ENCODE measurements around the gene ID3.

The ID3 gene

DNA sequence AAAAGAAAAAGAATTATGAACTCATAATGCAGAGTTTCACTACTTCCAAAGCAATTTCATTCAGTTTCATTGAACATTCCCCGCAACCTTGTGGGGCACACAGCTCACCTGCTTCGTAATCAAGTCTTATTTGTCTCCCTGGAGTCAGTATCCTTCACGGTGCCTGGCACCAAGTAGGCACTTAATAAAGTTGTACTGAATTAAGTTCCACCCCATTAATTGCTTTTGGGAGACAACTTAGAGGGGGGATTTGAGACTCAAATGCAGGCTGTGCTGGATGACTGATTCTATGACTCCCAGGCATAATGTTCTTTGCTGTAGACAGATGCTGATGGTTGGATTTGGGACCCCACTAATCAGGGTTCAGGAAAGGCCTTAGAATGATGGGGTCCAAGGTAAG, 6.5 kb upstream of the ID3 start:
- DNase-seq (ENCODE audit: low spot score) = no peak

DNA sequence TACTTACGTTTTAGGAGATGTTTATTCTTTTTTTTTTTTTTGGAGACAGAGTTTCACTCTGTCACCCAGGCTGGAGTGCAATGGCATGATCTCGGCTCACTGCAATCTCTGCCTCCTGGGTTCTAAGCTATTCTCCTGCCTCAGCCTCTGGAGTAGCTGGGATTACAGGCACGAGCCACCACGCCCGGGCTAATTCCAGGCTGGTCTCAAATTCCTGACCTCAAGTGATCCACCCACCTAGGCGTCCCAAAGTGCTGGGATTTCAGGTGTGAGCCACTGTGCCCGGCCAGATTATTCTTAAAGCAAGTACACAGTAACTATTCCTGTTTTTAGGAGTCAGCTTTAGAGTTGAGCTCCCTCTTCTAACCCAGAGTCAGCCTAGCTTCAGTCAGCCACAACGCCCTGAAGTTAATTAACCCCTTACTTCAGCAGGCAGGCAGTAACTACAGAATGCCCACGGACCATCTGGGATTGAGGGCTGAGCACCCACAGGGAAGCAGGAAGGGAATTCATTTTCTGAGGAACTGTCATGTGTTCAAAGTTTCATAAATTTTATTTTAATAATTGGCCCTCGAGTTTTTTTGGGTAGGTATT, 5.3 kb upstream of the ID3 start:
- no peak for DNase-seq (ENCODE audit: low spot score)

DNA sequence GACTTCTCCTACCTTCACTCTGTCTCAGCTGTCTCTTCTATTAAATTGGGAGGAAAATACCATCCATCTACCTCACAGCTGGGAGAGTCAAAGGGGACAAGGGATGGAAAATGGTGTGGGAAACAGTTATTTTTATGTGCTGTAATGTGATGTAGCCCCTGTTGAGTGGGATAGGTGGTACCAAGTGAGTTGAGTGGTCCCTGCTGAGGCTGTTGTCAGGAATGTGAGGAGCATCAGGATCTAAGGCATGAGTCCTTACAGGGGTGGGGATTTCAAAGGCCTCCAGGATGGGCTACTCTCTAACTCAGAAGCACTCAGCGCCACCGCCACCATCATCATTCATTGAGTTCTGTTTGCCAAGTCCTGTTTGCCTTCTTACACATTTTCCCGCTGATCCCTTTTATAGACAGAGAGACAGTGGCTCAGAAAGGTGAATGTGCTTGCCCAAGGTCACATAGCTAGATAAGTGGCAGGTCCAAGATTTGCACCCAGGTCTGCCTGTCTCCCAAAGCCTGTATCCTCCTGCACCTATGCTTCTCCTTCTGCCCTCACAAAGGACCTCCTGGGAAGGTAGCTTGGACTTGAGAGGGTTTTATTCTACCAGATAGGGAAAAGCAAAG, 4.6 kb upstream of the ID3 start:
- DNase-seq (ENCODE audit: low spot score) = no peak

DNA sequence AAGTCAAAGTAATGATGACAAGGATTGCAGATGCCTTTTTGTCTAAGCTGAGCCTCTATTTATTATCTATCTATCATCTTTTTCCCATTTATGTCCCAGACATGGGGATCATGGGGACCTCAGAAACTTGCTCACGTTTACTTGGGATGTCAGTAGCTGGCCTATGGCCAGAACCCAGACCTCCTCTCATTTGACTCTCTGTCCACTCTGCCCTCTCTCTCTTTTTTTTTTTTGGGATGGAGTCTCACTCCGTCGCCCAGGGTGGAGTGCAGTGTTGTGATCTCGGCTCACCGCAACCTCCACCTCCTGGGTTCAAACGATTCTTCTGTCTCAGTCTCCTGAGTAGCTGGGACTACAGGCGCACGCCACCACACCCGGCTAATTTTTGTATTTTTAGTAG, 3.7 kb upstream of the ID3 start:
- DNase-seq (ENCODE audit: low spot score) = no peak

DNA sequence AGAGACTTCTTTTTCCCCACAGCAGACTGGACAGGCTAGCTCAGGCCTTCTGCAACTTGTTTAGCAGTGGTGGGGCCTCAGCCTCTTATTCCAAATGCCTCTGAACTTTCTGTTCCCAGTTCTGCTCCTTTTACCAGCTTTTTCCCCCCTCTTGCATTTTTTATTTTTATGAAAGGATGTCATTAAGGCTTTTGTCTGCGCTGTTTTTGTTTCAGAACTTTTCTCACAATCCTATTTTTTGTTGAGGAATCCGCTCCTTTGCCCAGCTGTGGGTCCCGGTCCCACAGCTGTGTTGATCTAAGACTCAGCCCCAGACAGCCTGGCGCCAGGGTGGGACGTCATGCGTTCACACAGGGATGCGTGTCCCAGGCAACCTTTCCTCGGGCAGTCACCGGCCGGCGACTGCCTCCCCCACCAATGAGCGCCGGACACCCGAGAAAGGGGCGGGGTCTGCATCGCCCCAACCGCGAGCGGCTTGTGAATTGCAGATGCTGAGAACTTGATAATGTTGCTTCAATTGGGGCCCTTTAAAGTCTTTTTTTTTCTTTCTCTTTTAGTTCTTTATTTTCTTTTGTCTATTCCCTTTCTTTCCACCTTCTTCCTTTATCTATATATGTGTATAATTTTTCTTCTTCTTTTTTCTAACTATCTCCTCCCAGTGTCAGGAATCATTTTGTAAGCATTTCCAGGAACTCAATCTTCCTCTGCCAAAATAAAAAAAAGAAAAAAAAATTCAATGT, 3.0 kb upstream of the ID3 start:
- DNase-seq (ENCODE audit: low spot score) = peak; percentile 89

DNA sequence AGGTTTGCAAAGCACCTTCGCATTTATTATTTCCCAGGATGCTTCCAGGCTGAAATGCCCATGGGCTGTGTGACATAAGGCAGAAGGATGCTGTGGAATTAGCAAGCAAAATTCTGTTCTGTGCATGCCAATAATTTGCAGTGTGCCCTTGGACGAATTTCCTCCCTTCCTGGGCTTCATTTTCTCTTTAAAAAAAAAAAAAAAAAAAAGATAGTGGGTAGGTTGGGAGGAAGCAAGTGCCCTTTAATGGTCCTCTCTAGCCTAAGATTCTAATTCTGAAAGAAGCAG, 2.5 kb upstream of the ID3 start:
- DNase-seq (ENCODE audit: low spot score) = no peak

DNA sequence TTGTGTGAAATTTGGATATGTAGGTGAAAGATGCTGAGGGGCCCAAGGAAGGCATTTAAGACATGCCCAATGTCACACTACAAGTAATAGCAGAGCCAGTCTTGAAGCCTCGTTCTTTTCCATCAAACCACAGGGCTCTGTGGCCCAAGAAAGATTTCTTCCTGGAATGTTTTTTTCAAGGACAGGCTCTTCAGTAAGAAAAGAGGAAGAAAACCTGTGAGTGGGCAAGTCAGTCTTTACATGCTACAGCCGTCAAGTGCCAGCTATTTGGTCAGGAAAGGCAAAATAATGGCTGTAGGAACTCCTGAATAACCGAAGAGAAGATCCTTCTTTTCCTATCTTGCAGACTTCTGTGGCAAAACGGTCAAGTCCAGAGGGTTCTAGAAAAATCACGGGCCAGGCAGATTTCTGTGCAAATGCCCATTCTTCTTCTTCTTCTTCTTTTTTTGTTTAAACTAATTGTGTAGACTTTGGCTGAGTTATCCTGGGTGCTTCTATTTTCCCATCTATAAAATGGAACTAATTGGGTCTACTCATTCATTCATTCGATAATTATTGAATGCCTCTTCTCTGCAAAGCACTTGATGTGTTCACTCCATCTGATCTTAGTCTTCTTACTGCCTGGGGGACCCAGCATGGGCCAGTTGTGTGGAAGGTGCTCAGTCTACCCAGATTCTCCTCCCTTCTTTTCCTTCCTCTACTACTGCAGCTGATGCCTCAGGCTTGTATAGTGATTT, 1.9 kb upstream of the ID3 start:
- no peak for DNase-seq (ENCODE audit: low spot score)

DNA sequence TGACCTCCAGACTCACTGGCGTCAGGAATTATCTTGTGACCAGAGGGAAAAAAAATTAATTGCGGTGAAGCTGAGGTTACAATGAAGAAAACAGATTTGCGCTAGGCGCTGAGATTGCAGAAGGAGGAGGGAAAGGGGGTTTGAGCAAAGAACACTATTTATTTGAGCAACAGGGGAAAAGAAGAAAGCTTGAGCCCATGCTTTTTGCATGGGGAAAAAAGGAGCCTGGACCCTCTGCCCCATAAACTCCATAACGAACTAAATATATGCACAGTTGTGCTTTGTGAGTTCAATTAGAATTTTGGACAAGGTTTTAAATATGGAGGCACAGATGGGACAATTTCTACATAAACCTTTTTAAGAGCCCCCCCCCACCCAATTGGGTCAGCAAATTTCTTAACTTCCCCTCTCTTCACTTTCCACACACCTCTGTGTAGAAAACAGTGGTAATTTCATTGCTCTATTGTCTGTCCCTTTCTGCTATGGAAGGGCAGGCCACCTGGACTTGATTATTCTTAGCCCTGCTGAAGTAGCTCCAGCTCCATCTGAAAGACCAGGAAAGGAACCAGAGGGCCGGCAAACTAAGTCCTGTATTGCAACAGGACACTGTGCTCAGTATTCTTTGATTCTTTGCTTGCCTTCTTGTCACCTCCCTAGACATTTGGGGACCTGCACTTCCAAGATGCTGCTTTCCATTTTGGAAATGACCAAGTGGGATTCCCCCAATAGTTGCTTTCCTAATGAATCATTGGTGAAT, 862 bp upstream of the ID3 start:
- no peak for DNase-seq (ENCODE audit: low spot score)

DNA sequence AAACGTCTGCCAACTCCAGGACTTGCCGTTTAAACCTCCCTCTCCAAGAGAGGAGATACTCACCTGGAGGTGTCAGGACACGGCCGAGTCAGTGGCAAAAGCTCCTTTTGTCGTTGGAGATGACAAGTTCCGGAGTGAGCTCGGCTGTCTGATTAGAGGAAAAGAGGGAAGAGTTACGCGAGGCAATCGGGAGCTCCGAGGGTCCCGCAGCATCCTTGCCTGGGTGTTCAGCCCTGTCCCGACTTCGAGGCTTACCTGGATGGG, 497 bp downstream of the ID3 start:
- no peak for DNase-seq (ENCODE audit: low spot score)

DNA sequence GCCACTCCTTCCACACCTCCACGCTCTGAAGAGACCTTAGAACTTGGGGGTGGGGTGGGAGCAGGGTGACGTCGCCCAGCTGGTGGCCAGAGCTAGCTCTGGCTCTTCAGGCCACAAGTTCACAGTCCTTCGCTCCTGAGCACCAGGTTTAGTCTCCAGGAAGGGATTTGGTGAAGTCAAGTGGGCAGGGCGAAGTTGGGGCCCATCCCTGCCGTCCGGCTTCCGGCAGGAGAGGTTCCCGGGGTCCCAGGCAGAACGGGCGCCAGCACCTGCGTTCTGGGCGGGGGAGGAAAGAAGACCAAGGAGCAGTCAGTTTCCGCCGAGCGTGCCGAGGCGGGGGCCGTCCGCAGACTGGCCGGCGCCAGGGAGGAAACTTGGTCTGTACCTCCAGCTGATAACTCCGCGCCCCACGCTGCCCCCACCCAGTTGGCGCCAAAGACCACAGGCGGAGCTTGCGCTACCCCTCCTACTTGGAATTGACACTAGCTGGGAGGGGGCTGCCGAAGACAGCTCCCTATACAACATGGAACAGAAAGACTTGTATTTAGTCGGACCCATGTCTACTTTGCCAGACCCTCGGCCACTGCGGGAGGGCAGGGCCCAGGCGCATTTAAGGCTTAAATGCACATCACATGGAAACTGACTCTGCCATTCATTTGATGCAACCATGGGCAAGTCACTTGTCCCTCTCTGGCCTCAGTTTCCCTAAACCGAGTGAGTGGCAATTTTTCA, 995 bp downstream of the ID3 start:
- DNase-seq (ENCODE audit: low spot score) = no peak

DNA sequence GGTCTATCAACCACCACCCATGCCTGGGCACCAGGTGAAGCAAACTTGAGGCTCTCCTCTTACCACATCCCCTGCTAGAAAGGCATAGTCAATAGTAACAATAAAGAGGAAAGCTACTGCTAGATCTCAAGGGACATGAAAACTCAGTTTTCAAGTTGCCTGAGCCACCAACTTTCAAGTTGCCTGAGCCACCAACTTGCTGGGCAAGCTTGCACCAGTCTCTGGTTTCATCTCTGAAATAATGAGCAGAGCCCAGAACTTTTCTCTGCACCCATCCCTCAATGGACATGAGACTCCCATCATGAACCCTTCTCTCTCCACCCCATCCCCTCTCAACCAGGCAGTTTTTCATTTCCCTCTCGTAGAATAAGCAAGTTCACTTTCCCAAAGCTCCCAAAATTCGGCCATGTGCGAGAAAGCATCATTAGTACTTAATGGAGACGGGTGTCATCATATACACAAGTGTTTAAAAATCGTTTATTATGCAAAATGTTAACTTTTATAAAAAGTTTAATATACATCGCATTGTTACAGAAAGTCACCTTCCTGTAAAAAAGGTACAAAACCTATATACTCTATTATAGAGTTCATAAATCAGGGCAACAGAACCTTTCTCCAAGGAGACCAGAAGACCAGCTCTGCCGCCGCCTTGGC, 1.7 kb downstream of the ID3 start:
- no peak for DNase-seq (ENCODE audit: low spot score)

DNA sequence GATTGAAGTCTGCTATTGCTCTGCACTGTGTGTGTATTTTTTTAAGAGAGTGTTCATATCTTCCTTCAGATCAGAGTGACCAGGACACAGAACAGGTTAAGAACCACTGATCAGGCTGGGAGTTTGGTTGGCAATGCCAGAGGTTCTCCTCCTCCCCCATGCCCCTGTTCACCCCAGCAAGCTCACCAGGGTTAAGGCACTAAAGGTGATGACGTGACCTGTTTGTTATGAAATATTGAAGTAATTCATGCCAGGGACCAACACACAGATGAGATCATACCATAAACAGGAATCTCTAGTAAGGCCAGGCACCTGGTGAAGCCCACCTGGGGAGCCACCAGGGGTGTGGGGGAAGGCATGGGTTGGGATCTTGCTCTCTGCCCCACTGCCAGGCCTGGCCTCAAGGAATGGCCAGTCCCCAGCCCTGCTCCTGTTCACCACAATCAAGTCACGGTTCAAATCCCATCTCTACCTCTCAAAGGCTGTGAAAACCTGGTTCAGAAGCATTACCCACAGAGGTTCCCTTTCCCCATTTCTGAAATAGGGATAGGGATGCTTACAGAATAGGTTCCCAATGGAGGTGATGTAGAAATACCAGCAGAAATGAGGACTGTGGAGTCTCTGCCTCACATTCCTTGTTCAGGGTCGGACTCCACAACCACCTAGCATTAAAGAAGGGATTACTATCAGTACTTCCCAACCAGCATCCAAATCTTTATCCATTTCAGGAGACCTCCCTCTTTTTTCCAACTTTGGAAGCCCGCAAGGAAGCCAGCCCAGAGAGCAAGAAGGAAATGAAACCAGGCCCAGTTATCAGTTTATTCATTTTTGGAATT, 2.4 kb downstream of the ID3 start:
- no peak for DNase-seq (ENCODE audit: low spot score)

DNA sequence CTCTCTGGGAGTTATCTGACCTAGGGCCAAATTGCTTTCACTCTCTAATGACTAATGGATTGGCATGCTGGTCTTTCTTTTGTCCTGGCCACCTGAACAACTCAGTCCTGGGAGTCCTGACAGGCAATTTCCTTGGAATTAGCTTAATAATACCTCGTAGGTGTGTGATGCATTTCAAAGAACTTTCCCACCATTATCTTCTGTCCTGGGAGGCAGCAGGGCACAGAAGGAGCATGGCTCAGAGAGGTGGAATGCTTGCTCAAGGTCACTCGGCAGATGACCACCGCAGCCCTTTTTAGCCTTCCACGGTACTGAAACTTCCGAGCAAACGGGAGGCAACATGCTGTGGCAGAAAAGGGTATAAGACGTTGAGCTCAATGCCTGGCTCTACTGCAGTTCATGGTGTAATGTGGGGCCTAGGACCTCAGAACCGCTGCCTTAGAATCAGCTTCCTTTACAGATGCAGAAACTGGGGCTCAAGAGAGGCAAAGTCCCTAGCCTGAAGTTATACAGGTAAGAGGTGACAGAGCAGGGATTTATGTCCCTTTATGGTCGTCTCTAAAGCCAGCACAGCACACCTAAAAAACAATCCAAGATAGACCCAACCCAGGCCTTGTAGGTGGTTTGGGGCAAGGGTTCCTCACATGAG, 3.2 kb downstream of the ID3 start:
- no peak for DNase-seq (ENCODE audit: low spot score)

DNA sequence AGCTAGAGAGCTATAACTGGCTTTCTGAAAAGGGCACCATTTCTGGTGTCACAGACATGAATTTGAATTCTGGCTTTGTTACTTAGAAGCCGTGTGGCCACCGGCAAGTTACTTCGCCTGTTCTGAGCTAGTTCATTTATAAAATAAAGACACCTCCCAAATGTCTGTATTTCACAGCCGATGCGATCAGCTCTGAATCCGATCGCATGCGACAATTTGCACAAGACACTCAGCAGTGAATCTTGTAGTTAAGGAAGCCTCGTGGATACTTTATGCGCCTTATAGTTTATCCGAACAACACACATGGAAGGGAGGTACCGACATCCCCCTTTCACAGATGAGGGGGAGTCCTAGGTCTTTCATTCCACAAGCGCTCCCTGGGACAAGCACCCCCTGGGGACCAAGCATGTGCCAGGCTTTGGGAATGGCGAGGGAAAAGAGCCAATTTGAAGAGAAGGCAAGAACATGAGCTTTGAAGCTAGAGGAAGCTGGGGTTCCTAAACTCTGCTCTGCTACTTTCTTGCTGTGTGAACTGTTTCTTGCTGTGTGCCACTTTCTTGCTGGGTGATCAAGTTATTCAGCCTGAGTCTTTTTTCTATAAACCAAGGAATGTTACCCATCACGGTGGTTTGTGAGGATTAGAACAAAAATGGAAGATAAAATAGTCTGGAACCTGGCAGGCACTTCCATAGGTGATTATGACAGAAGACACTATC, 3.9 kb downstream of the ID3 start:
- no peak for DNase-seq (ENCODE audit: low spot score)

DNA sequence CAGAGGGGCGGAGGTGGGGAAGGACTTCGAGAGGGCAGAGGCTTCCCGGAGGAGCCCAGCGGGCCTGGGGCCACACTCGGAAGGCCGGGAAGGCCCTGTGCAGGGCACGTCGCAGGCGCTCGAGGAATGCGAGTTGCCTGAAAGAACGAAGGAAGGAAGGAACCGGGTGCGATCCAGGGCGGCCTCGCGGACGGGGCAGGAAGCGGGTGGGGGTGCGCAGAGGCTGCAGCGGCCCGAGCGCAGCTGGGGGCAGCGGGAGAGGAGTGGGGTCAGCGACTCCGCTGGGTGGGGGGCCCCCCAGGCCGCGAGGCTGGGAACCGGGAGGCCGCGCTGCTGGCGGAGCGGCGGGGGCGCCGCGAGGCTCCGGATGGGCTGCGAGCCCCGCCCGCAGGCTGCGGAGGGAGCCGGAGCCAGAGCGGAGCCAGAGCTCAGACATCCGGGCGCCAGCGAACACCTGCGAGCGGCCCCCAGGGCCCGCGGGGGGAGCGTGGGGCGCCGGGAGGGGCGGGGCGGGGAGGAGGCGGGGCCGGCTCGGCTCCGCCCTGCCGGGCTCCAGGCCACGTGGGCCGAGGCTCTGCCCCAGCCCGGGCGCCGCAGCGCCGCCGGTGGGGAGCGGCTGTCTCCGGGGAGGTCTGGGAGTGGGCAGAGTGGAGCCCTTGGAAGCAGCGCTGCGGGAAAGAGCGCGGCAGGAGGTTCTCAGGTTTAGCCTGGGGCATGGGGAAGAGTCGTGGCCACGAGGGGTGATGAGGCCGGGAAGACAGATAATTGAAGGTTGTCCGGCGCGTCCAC, 4.6 kb downstream of the ID3 start:
- peak; percentile 70 for DNase-seq (ENCODE audit: low spot score)

DNA sequence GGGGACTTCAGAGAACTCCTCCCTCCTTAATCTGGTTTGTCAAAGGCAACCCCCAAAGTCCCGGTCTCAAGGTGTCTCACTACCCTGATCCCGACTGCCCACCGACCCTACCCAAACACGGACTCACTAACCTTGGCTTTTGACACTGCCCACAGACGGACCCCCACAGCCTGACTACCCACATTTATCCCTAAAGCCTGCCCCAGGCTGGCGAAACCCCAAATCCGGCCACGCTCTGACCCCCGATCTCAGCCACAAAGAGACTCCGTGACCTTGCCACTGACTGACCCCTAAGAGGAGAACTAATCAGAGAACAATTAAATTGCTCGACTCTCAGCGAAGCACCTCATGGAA, 5.2 kb downstream of the ID3 start:
- DNase-seq (ENCODE audit: low spot score) = no peak

DNA sequence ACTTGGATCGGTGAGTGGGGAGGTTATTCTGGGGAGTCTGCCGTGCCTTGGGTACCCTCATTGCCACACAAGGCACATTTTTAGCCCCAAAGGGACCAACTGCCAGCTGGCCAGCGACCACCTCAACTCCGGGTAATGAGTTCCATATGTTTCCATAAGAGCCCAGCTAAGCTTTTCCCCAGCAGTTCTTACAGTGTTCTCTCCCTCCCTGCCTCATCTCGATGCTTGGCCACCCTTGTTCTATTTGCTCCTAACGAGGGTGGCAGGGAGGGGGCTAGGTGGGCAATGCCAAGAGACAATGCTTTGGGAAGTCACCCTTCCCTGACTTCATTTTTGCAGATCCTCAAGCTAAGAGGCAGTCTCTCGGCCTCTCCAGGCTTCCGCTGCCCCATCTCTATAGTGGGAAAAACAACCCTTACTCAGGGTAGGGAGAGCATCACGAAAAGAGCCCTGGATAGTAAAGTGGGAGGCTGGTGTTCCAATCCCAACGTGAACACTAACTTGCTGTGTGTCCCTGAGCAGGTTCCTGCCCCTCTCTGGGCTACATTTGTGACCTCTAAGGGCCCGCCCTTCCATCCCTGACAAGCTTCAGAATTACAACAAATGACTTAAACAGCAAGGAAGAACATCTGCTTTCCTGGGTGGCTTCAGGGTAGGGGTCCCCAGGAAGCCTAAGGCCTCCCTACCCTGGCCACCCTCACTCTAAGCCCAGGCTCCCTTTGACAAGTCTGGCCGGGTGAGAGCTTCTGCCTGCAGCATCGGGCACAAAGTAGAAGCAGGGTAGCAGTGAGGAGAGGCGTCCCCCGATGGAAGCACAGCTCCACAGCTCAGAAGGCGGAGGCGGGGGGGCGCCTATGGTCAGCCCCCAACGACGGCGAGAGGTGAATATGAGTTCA, 5.8 kb downstream of the ID3 start:
- DNase-seq (ENCODE audit: low spot score) = no peak

DNA sequence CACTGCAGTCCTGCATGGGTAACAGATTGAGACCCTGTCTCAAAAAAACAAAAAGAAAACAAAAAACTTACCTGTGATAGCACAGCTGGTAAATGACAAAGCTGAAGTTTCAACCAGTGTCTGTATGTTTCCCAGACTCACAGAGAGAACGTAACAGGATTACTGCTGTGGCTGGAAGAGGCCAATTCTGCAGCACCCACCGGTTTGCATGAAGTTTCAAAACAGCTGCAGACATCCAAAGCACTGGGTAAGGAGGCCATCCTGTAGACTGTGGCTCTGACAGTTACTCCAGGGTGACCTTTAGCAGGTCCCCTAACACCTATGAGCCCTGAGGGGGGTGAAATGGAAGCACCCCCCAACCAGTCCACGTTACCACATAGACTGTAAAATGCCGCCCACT, 7.5 kb downstream of the ID3 start:
- no peak for DNase-seq (ENCODE audit: low spot score)

Measured in HuH-7.5 (cell line).